GM21447 (cell line): ENCODE results near the gene KLHDC10.
A peak's percentile ranks its signal among the peaks of the same experiment; 100 is the strongest.
"Not testable (repeated sequence)": the region's sequence is repeated elsewhere in the genome, so short reads cannot be mapped to it uniquely, and the experiment has no call there.

Experiments used
- ATAC-seq: cut with Tn5 transposase; IDR thresholded peaks from one replicate; pipeline ENCODE4 v1.9.1; 2021; ENCODE audit not compliant: unreplicated experiment

KLHDC10 gene, protein sequence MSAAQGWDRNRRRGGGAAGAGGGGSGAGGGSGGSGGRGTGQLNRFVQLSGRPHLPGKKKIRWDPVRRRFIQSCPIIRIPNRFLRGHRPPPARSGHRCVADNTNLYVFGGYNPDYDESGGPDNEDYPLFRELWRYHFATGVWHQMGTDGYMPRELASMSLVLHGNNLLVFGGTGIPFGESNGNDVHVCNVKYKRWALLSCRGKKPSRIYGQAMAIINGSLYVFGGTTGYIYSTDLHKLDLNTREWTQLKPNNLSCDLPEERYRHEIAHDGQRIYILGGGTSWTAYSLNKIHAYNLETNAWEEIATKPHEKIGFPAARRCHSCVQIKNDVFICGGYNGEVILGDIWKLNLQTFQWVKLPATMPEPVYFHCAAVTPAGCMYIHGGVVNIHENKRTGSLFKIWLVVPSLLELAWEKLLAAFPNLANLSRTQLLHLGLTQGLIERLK

DNA sequence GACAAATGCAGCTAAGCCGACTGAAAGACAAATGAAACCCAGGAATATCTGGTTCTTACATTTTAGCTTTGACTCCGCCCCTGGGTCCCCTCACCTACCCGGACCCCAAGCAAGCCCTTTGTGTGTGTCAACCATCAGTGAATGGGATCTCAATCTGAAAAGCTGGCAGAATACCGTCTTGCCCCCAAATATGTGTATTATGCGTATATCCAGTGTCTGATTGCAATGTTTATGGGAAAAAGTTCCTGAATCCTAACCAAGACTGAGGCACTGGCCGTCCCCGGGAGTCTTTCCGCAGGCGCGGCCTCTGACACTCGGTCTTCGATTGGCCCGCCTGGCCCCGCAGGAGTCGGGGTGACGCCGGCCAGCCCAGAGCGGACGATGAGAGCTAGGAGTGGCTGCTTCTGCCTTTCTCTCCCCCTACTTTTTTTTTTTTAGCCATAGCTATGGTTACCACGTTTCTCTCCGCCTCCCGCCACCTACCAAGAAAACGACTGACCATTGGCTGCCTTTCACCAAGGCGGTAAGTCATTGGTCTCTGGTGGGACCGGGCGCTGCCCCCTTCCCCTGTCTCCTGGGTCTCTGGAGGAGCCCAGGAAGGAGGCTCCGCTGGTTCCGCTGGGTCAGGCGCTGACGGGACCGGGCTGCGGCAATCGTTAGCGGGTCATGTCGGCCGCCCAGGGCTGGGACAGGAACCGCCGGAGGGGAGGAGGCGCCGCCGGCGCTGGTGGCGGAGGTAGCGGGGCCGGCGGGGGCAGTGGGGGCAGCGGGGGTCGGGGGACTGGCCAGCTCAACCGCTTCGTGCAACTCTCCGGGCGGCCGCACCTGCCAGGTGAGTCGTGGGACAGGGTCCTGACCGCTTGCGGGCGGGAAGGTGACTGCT is at the start of gene KLHDC10:
Gene KLHDC10 (plus strand): TSS at position 557 of the 883 bp plus-strand sequence. CDS start 110 bp downstream, at position 667.
- ATAC-seq, result peak; percentile 96

DNA sequence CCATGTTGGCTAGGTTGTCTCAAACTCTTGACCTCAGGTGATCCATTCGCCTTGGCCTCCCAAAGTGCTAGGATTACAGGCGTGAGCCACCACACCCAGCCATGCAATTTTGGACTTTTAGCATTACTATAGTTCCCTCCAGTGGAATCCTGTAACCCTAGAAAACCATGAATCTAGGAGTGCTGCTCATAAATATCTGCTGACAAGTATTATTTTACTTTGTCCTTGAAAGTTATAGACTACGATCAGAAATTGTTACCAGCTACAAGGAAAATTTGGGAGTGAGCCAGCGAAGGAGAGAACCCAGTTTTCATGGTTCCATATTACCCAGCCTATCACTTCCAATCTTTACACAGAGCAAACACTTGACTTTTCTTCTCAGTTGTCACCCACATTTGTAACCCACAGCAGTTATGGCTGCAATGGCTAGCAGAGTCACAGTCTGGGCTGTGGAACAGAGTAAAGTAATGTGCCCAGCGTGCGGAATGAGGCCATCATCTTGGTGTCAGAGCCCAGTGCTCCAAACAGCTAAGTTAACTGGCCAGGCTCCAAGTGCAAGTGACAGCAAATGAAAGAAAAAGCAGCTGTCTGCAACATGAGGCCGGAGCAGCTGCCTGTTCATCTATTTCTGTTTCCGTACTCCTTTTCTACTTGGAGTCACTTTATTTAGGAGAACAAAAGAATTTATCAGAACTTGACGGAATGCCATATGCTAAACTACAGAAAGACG is 49.1 kb upstream of the KLHDC10 start:
- ATAC-seq, result no peak

DNA sequence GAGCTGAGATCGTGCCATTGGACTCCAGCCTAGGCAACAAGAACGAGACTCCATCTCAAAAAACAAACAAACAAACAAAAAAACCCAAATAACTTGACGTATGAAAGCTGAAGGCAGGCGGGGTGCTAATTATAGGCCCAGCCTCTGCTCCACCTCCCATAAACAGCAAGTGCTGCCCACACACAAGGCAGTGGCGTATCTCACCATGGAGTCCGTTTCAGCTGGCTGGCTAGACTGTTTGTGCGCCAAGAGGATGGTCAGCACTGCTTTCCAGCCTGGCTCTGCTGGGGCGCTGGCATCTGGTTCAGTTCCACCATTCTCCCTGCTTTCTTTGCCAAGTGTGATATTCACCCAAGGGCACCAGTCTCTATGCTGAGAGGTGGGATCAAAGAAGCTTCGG is 48.2 kb upstream of the KLHDC10 start:
- ATAC-seq, result no peak

DNA sequence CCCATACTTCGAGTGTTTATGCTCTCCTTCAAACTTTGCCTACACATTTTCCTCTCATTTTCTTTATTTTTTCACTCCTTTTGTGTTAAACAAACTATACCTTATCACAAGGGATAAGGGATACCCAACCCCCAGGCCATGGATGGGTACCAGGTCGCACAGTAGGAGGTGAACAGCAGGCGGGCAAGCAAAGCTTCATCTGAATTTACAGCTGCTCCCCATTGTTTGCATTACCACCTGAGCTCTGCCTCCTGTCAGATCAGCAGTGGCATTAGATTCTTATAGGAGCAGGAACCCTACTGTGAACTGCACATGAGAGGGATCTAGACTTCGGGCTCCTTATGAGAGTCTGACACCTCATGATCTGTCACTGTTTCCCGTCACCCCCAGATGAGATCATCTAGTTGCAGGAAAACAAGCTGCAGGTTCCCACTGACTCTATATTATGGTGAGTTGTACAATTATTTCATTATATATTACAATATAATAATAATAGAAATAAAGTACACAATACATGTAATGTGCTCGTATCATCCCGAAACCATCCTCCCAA is 47.6 kb upstream of the KLHDC10 start:
- ATAC-seq, result no peak

DNA sequence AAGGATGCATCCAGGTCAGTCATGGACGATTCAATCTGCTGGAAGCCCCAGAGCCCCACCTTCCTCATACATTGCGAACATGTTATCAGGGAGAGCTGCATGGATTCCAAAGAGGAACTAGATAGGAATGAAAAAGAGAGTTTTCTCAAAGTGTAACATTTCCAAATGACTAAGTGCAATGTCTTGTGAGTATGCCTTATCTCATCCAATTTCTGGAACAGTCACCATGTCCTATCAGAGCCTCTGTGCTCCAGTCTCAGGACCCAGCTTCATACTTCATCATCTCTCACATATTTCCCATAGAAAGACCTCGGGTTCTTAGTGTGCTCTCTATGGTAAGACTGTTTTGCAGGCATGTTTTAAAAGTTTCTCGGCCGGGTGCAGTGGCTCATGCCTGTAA is 45.9 kb upstream of the KLHDC10 start:
- no peak for ATAC-seq

DNA sequence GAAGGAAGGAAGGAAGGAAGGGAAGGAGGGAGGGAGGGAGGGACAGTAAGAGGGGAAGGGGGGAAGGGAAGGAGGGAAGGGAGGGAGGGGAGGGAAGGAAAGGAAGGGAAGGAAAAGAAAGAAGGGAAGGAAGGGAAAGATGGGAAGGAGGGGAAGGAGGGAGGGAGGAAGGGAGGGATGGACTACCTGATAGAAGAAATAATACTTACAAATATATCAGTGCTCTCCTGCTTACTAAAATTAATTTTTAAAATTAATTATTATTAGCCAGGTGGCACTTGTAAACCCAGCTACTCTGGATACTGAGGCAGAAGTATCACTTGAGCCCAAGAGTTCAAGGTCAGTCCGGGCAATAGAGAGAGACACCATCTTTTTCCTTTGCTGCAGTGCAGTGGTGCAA is 37.6 kb upstream of the KLHDC10 start:
- ATAC-seq, result no peak

DNA sequence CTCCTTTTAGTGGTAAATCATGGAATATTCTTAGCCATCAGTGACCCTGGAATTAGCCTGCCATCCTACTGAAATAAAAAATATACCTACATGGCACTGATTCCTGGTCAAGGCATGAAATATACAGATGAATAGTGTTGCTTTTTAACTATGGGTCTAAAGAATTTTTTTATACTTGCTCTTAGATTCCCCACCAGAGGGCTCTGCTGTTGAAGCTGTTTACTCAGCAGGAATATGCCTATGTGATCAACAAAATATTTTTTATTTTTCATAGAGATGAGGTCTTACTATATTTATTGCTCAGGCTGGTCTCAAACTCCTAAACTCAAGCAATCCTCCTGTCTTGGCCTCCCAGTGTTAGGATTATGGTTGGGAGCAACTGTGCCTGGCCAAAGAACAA is 32.6 kb upstream of the KLHDC10 start:
- ATAC-seq, result no peak

DNA sequence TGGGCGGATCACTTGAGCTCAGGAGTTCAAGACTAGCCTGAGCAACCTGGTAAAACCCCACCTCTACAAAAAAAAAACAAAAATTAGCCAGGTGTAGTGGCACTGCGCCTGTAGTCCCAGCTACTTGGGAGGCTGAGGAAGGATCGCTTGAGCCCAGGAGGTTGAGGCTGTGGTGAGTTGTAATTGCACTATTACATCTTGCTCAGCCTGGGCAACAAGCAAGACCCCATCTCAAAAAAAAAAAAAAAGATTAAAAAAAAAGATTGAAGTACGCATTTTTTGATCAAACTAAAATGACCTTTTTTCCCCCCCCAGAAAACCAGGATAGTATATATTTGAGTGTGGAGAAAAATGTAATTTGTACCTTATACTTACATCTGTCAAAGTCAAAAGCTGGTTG is 29.8 kb upstream of the KLHDC10 start:
- ATAC-seq, result no peak

DNA sequence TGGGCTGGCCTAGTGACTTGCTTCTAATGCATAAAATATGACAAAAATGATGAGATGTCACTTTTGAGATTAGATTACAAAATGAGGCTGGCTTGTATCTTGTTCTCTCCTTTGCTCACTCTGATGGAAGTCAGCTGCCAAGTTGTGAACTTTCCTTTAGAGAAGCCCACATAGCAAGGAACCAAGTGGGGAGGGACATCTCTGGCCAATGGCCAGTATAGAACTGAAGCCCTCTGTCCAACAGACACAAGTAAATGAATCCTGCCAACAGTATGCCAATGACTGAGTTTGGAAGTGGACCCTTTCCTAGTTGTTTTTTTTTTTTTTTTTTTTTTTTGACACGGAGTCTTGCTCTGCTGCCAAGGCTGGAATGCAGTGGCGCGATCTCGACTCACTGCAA is 22.5 kb upstream of the KLHDC10 start:
- no peak for ATAC-seq

DNA sequence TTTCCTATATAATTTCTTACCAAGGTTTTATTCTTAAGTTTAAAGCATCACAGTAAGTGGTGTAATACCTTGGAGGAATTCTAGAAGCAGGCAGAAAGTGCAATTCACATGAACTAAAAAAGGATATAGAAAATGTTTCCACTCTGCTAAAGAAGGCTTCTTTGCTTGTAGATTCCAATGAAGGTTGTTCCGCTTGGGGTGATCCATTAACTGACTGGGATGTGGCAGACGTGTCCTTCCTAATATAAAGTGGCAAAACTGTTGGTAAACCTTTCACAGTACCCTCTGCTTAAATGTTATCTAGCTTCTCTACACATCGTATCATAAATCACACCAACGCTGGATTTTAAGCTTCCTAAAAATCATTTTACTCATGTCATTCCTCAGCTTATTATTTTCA is 21.4 kb upstream of the KLHDC10 start:
- ATAC-seq, result no peak

DNA sequence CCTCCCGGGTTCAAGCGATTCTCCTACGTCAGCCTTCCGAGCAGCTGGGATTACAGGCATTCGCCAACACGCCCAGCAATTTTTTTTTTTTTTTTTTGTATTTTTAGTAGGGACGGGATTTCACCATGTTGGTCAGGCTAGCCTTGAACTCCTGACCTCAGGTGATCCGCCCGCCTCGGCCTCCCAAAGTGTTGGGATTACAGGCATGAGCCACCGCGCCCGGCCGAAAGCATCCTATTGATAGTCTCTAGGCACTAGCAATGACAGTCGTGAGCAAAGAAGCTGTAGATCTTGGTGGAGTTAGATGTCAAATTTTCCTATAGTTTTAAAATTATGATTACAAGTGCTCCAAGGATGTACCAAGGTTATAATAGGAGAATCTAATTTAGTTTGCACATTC is 18.1 kb upstream of the KLHDC10 start:
- not testable (repeated sequence) for ATAC-seq

DNA sequence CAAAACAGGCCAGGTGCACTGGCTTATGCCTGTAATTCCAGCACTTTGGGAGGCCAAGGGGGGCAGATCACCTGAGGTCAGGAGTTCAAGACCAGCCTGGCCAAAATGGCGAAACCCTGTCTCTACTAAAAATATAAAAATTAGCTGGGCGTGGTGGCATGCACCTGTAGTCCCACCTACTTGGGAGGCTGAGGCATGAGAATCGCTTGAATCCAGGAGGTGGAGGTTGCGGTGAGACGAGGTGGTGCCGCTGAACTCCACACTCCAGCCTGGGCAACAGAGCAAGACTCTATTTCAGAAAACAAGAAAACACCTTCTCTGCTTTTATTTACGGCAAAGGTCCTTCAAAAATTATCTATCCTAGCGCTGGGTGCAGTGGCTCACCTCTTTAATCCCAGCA is 15.1 kb upstream of the KLHDC10 start:
- not testable (repeated sequence) for ATAC-seq

DNA sequence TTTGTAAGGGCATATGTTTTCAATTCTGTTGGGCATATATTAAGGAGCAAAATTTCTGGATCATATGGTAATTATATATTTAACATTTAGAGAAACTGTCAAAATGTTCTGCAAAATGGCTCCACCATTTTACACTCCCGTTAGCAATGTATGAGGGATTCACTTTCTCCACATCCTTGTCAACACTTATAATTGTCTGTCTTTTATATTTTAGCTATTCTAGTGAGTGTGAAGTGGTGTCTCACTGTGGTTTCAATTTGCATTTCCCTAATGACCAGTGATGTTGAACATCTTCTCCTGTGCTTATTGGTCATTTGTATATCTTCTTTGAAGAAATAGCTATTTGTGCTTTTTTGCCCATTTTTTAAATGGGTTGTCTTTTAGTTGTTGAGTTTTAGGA is 8.1 kb upstream of the KLHDC10 start:
- no peak for ATAC-seq

DNA sequence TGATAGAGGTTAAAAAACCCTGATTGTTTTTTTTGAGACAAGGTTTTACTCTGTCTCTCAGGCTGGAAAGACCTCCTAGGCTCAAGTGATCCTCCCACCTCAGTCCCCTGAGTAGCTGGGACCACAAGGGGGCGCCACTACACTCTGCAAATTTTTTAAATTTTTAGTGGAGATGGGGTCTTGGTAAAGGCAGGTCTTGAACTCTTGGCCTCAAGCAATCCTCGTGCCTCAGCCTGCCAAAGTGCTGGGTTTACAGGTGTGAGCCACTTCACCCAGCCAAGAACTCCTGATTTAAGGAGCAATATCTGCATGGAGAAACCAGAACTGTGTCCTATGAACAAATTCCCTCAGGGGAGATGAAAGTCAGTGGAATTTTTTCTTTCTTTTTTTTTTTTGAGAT is 7.3 kb upstream of the KLHDC10 start:
- no peak for ATAC-seq

DNA sequence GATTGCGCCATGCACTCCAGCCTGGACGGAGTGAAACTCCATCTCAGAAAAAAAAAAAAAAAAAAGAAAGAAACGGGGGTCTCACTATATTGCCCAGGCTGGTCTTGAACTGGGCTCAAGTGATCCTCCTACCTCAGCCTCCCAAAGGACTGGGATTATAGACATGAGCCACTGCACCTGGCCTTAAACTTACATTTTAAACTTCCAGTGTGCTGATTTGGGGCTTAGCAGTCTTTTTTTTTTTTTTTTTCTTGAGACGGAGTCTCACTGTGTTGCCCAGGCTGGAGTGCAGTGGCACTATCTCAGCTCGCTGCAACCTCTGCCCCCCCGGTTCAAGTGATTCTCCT is 5.8 kb upstream of the KLHDC10 start:
- ATAC-seq, result not testable (repeated sequence)

DNA sequence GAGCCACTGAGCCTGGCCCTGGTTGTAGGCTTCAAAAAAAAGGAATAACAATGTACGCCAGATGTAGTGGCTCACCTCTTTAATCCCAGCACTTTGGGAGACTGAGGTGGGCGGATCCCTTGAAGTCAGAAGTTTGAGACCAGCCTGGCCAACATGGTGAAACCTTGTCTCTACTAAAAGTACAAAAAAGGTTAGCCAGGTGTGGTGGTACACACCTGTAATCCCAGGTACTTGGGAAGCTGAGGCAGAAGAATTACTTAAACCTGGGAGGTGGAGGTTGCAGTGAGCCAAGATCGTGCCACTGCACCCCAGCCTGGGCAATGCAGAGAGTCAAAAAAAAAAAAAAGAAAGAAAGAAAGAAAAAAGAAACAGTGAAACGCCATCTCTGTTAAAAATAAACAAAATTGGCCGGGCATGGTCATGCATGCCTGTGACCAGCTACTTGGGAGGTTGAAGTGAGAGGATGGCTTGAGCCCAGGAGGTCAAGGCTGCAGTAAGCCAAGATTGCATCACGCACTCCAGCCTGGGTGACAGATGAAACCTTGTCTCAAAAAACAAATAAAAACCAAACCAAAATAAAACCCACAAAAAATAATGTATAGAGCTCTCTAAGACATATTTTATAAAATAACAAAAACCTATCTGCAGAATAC is 4.7 kb upstream of the KLHDC10 start:
- no peak for ATAC-seq

DNA sequence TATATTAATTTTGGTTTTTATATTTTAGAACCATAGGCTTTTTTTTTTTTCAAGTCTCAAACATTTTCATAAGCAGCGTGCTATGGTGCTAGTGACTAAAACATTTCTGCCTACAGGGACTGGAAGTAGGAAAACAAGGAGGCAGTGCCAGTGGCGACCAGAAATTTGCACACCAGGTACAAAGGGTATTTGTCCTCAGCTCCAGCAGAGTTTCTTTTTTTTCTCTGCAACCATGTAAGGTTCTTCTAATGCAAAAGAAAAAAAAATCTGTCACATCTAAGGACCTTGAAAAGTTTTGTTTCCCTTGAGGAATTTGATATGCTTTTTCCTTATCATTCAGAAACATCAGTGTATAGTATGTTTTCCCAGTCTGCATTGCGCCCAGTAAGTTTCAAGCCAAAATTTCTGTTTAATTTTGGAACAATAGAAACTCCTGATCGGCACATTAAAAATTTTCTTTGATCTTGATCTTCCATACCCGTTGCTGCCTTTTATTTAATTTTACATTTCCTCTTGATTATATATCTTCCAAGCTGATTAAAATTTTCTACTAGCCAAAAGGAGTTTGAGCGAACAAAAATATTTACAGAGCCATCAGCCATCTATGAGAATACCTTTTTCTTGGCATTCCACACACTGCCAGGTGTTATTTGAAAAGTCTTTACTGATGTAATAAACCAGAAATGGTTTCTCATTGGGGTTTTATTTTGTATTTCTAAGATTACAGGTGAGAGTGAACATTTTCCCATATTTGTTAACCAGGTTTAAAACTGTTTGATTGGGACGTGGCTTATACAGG is 956 bp upstream of the KLHDC10 start:
- ATAC-seq, result no peak

DNA sequence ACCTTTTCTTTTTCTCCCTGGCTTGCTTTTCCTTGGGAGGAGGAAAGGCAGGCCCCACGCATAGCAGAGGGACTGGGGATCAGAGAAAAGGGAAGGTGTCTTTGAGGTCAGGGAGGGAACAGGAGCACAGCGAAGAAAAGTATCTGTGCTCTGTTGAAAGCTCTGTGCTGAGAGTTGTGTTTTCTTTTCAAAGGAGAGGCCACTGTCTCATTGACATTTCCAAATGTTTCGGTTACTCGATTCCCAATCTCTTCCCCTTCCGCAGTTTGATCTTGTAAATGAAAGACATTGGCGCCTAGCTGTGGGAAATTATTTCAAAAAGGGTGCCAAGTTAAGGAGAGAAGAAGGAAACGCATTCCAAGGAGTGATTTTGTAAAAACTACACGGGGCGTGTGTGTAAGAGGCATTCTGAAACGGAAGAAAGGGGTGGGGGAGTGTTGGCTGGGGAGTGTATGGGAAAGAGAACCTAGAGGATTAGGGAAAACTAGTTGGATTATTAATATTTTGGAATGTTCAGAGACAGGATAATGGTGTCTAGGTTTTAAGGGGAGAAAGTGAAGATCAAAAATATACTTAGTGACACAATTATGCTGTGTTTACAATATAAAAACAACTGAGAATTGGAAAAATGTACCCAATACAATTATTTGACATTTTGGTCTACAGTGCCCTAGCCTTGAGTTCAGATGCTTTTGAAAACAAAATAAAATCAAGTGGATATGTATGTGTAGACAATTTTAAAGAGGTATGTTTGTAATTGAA is 708 bp downstream of the KLHDC10 start:
- peak; percentile 6 for ATAC-seq
